BLaER1 treated with 17β-estradiol and CSF1 and Interleukin-3, amounts not matched to agents 10 nM and 100 nM (cell line): Measurements from ENCODE around the gene TLCD3A.
"Not testable (repeated sequence)": the region's sequence is repeated elsewhere in the genome, so short reads cannot be mapped to it uniquely, and the experiment has no call there.

Source experiments
- H3K27ac ChIP-seq, 11 experiments: shearing (Covaris generic); formaldehyde crosslinking; 2 replicates each; pipeline ENCODE4 v1.8.1; 2022
- H3K27me3 ChIP-seq, 11 experiments: shearing (Covaris generic); formaldehyde crosslinking; 2 replicates each; pipeline ENCODE4 v1.8.1; 2022
- H3K36me3 ChIP-seq, 11 experiments: shearing (Covaris generic); formaldehyde crosslinking; 2 replicates each; pipeline ENCODE4 v1.8.1; 2022
- H3K4me1 ChIP-seq, 10 experiments: shearing (Covaris generic); formaldehyde crosslinking; 2 replicates each; pipeline ENCODE4 v1.8.1; 2022
- H3K4me2 ChIP-seq, 11 experiments: shearing (Covaris generic); formaldehyde crosslinking; 2 replicates each; pipeline ENCODE4 v1.8.1; 2022
- H3K4me3 ChIP-seq, 10 experiments: shearing (Covaris generic); formaldehyde crosslinking; 2 replicates each; pipeline ENCODE4 v1.8.1; 2022
- H3K9ac ChIP-seq, 11 experiments: shearing (Covaris generic); formaldehyde crosslinking; 2 replicates each; pipeline ENCODE4 v1.8.1; 2022
- H3K9me3 ChIP-seq, 11 experiments: shearing (Covaris generic); formaldehyde crosslinking; replicated peaks in 1 of 11; 2 replicates each; pipeline ENCODE4 v1.8.1; 2022
- H4K20me1 ChIP-seq, 11 experiments: shearing (Covaris generic); formaldehyde crosslinking; 2 replicates each; pipeline ENCODE4 v1.8.1; 2022
- Cebpa-rat ChIP-seq, 11 experiments: shearing (Covaris generic); IDR thresholded peaks; 2 replicates each; pipeline ENCODE4 v1.8.1; 2022

TLCD3A gene

DNA sequence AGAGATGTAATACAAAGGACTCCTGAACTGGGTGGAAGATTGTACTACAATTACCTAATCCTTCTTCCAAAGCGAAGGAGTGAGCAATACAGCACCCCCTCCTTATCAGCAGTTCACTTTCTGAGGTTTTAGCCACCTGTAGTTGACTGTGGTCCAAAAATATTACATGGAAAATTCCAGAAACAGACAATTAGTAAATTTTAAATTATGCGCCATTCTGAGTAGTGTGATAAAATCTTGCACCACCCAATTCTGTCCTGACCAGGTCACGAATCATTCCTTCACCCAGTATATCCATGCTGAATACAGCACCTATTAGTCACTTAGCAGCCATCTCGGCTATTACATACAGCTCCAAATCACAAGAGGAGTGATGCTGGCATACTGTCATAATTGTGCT is 41.0 kb upstream of the TLCD3A start:
- no peak overlapping the region for H3K9ac ChIP-seq
- no peak for TF ChIP-seq Cebpa-rat (IDR thresholded peaks at IDR 0.05)
- H3K4me2 ChIP-seq: no peak overlapping the region
- no peaks in the 10 kb centered on the region for H3K9me3 ChIP-seq
- no peak overlapping the region for H3K27ac ChIP-seq
- peaks cover 71 to 99% (median 90%) of the 10 kb centered on the region in 11 experiments for H3K36me3 ChIP-seq
- no peak overlapping the region for H3K4me3 ChIP-seq
- peaks cover 0 to 21% (median 2%) of the 10 kb centered on the region in 10 experiments; a peak in 7 of 20 replicates for H3K4me1 ChIP-seq
- peaks cover 0 to 8% (median 0%) of the 10 kb centered on the region in 11 experiments; a peak in 3 of 22 replicates for H4K20me1 ChIP-seq
- H3K27me3 ChIP-seq: no peaks in the 10 kb centered on the region

DNA sequence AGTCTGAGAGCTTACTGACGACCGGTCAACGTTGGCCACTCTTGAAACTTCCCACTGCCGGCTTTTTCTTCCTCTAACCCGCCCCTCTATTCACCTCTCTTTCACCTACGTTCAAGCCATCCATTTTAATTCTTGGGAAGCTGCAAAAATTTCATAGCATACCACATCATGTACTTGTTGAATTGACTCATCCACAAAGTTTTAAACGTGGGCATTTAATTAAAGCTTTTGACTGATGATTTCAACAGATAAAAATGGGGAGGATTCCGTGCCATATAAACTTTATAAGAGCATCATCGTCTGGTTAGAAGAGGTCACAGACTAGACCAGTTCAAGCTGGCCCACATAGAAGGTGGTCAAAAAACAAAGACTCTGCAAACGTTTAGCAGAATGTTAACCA is 40.3 kb upstream of the TLCD3A start:
- no peak for TF ChIP-seq Cebpa-rat (IDR thresholded peaks at IDR 0.05)
- H3K4me1 ChIP-seq: peaks cover 0 to 21% (median 2%) of the 10 kb centered on the region in 10 experiments; a peak in 7 of 20 replicates
- H4K20me1 ChIP-seq: peaks cover 0 to 8% (median 0%) of the 10 kb centered on the region in 11 experiments; a peak in 3 of 22 replicates
- H3K4me3 ChIP-seq: no peak overlapping the region
- H3K27me3 ChIP-seq: no peaks in the 10 kb centered on the region
- no peak overlapping the region for H3K9ac ChIP-seq
- H3K36me3 ChIP-seq: peaks cover 77 to 99% (median 91%) of the 10 kb centered on the region in 11 experiments
- H3K9me3 ChIP-seq: no peaks in the 10 kb centered on the region
- H3K27ac ChIP-seq: no peak overlapping the region
- no peak overlapping the region for H3K4me2 ChIP-seq

DNA sequence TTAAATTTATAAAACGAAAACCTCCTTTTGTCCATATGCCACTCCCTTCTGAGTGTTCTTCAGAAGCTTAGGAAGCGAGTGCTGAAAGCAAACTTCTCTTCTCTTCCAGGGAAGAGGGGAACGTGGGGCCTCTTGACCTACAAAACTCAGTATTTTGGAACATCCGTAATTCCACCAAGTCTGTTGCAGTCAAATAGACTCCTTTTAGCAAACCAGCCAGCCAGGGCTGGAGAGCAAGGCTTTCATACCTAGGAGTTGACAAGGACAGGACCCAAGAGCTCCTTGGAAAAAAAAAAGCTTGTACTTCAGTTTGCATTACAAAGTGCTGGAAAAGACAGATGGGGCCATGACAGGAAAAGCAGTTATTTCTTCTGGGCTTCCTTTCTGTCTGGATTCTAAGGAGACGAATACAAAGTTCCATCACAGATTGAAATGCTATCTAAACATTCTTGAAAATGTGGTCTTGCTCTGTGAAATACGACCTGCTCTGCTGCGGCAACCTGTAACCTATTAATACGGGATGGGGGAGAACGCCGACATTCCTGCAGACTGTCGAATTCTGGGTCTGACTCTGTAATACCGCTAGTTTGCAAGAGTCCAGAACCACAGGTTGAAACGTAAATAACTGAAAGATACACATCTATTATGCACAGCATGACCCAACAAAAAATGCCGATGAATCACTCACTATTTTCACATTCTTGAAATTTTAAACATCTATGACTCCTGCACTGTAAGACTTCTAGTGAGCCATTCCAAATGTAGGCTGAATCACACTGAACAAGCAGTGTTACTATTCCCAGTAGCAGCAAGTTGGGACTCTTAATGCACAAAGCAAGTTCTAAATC is 38.4 kb upstream of the TLCD3A start:
- peaks cover 0 to 11% (median 0%) of the 10 kb centered on the region in 11 experiments; a peak in 3 of 22 replicates for H4K20me1 ChIP-seq
- no peak overlapping the region for H3K4me3 ChIP-seq
- no peak overlapping the region for H3K27ac ChIP-seq
- peaks cover 0 to 15% (median 0%) of the 10 kb centered on the region in 10 experiments; a peak in 6 of 20 replicates for H3K4me1 ChIP-seq
- no peak overlapping the region for H3K9ac ChIP-seq
- TF ChIP-seq Cebpa-rat (IDR thresholded peaks at IDR 0.05): no peak
- no peaks in the 10 kb centered on the region for H3K27me3 ChIP-seq
- H3K36me3 ChIP-seq: peaks cover 88 to 100% (median 98%) of the 10 kb centered on the region in 11 experiments
- H3K4me2 ChIP-seq: no peak overlapping the region
- H3K9me3 ChIP-seq: no peaks in the 10 kb centered on the region

DNA sequence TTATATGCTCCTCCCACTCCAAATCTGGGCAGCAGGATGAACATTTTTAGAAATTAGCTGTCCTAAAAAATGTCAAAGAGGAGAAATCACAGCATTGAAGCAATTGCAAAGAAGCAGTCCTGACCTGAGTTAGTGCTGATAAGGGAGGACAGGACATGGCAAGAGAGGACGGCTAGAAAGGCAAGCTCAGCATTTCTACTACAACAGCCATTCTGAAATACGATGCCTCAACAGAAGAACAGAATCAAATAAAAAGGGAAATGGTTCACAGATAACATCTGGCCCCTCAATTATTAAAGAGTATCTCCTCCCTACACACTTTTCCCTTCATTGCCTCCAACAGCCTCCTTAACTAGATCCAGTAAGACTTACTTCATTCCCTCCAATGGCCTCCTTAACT is 36.0 kb upstream of the TLCD3A start:
- no peaks in the 10 kb centered on the region for H3K9me3 ChIP-seq
- peaks cover 0 to 31% (median 11%) of the 10 kb centered on the region in 11 experiments; a peak in 14 of 22 replicates for H4K20me1 ChIP-seq
- no peak for TF ChIP-seq Cebpa-rat (IDR thresholded peaks at IDR 0.05)
- peaks cover 68 to 97% (median 81%) of the 10 kb centered on the region in 11 experiments for H3K36me3 ChIP-seq
- H3K4me1 ChIP-seq: peaks cover 0 to 8% (median 0%) of the 10 kb centered on the region in 10 experiments; a peak in 7 of 20 replicates
- H3K4me2 ChIP-seq: no peak overlapping the region
- no peak overlapping the region for H3K27ac ChIP-seq
- H3K27me3 ChIP-seq: no peaks in the 10 kb centered on the region
- H3K4me3 ChIP-seq: no peak overlapping the region
- H3K9ac ChIP-seq: no peak overlapping the region

DNA sequence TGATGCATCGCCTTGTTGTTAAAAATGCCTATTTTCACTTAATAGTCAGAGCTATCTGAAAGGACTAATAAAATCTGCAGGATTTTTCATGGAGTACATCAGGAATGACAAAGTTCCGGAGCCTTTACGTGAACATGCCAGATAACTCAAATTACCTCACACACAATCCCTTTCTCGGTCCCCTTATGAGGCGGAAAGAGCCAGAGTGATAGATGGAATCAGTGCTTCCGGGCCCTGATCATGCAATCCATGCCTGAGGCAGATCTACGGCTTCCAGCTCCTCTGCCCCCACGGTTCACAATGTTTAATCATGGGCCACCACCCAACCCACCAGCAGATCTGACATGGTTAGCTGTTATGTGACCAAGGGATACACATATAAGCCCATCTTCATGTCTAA is 34.7 kb upstream of the TLCD3A start:
- H4K20me1 ChIP-seq: peaks cover 5 to 44% (median 19%) of the 10 kb centered on the region in 11 experiments; a peak in 18 of 22 replicates
- no peak overlapping the region for H3K4me2 ChIP-seq
- H3K4me1 ChIP-seq: peaks cover 0 to 8% (median 0%) of the 10 kb centered on the region in 10 experiments; a peak in 7 of 20 replicates
- no peak overlapping the region for H3K9ac ChIP-seq
- H3K27ac ChIP-seq: no peak overlapping the region
- peaks cover 67 to 97% (median 79%) of the 10 kb centered on the region in 11 experiments for H3K36me3 ChIP-seq
- no peak for TF ChIP-seq Cebpa-rat (IDR thresholded peaks at IDR 0.05)
- no peaks in the 10 kb centered on the region for H3K27me3 ChIP-seq
- no peak overlapping the region for H3K4me3 ChIP-seq
- no peaks in the 10 kb centered on the region for H3K9me3 ChIP-seq

DNA sequence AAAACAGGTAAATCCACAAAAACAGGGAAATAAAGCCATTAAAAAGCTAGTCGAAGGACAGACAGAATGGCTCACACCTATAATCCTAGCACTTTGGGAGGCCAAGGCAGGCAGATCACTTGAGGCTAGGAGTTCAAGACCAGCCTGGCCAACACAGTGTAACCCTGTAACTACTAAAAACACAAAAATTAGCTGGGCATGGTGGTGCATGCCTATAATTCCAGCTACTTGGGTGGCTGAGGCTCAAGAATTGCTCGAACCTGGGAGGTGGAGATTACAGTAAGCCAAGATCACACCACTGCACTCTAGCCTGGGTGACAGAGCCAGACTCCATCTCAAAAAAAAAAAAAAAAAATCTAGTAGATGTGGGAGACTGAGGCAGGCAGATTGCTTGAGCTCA is 34.3 kb upstream of the TLCD3A start:
- H3K36me3 ChIP-seq: peaks cover 68 to 97% (median 77%) of the 10 kb centered on the region in 11 experiments

DNA sequence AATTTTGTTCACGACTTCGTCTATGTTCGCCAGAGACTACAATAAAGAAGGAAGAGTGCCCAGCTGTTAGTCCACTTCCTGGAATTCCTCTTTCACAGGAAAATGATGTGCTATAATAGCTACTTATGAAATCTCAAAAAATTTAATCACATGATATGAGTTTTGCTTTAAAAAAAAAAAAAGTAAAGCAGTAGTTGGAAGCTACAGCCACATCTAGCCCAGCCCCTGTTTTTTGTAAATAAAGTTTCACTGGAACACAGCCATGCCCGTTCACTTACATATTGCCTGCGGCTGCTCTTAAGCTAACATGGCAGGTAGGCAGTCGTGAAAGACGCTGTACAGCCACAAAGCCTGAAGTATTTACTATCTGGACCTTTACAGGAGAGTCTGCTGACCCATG is 33.1 kb upstream of the TLCD3A start:
- no peaks in the 10 kb centered on the region for H3K27me3 ChIP-seq
- H3K4me2 ChIP-seq: peak overlapping the region in 2 of 11 experiments; percentile 18 to 31; a peak in 4 of 22 replicates
- H3K9me3 ChIP-seq: no peaks in the 10 kb centered on the region
- H3K9ac ChIP-seq: peak overlapping the region in 3 of 11 experiments; percentile 1 to 48 (median 17); a peak in 3 of 22 replicates
- peaks cover 57 to 97% (median 72%) of the 10 kb centered on the region in 11 experiments for H3K36me3 ChIP-seq
- H3K4me1 ChIP-seq: peaks cover 0 to 8% (median 0%) of the 10 kb centered on the region in 10 experiments; a peak in 7 of 20 replicates
- no peak for TF ChIP-seq Cebpa-rat (IDR thresholded peaks at IDR 0.05)
- no peak overlapping the region for H3K4me3 ChIP-seq
- H4K20me1 ChIP-seq: peaks cover 20 to 61% (median 36%) of the 10 kb centered on the region in 11 experiments; a peak in 20 of 22 replicates
- H3K27ac ChIP-seq: no peak overlapping the region

More for the DNA sequence above, 34.3 kb upstream of the TLCD3A start:
- not testable (repeated sequence) for H3K9me3 ChIP-seq, H3K9ac ChIP-seq, H3K4me1 ChIP-seq, H3K27ac ChIP-seq, H3K27me3 ChIP-seq, H3K4me2 ChIP-seq, H3K4me3 ChIP-seq
- H4K20me1 ChIP-seq: peaks cover 9 to 48% (median 23%) of the 10 kb centered on the region in 11 experiments; a peak in 19 of 22 replicates

DNA sequence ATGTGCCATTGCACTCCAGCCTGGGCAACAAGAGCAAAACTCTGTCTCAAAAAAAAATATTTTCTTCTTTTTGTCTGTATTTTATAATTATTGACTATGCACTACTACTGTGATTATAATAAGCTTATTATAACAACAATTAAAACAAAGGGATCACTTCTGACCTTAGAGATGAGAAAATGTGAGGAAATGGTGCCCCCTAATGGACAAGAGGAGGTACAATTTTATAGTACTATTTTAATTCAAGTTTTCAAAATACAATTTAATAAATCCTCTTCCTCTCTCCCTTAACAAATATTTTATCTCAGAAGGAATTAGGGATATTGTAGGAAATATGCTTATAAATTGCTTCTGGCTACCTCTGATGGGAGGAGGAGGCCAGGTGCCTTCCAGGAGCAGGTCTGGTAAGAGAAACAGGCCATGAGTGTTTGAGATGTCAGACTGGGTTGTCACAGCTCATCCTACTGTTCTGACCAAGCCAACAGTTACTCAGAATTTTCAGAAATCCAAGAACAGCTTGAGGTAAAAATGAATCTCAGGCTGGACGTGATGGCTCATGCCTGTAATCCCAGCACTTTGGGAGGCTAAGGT is 31.8 kb upstream of the TLCD3A start:
- peaks cover 53 to 94% (median 67%) of the 10 kb centered on the region in 11 experiments for H3K36me3 ChIP-seq
- H3K27me3 ChIP-seq: no peaks in the 10 kb centered on the region
- no peak overlapping the region for H3K9ac ChIP-seq
- no peaks in the 10 kb centered on the region for H3K9me3 ChIP-seq
- no peak for TF ChIP-seq Cebpa-rat (IDR thresholded peaks at IDR 0.05)
- H3K4me1 ChIP-seq: peaks cover 0 to 8% (median 0%) of the 10 kb centered on the region in 10 experiments; a peak in 7 of 20 replicates
- H4K20me1 ChIP-seq: peaks cover 26 to 73% (median 47%) of the 10 kb centered on the region in 11 experiments; a peak in 20 of 22 replicates
- no peak overlapping the region for H3K4me2 ChIP-seq
- no peak overlapping the region for H3K4me3 ChIP-seq
- H3K27ac ChIP-seq: no peak overlapping the region
